GM23338 (cell line): ENCODE results near the gene HNF1A.

Experiments
- CREB1 ChIP-seq: fragments of 250-450 bp; sonication (Bioruptor Pico); IDR thresholded peaks from 2 replicates; pipeline ENCODE4 v1.5.0; 2020; ENCODE audit warnings: low read depth, mild to moderate bottlenecking, moderate library complexity
- EZH2 ChIP-seq: fragments of 200-600 bp; sonication (generic); IDR thresholded peaks from one replicate; pipeline ENCODE4 v1.8.0; 2017; ENCODE audit warnings: antibody characterized with exemption, mild to moderate bottlenecking, low read depth; ENCODE audit not compliant: unreplicated experiment
- EZH2phosphoT487 ChIP-seq: fragments of 200-600 bp; sonication (generic); IDR thresholded peaks from one replicate; pipeline ENCODE4 v1.8.1; 2018; ENCODE audit warnings: antibody characterized with exemption; ENCODE audit not compliant: unreplicated experiment
- JUNB ChIP-seq: IDR thresholded peaks from one replicate; pipeline ENCODE4 v1.6.1; 2016; ENCODE audit warnings: antibody characterized with exemption; ENCODE audit not compliant: unreplicated experiment
- POLR2AphosphoS5 ChIP-seq: IDR thresholded peaks from 2 replicates; pipeline ENCODE4 v1.6.1; 2016; ENCODE audit warnings: antibody characterized with exemption, low read depth
- STAT1 ChIP-seq: IDR thresholded peaks from one replicate; pipeline ENCODE4 v1.6.1; 2016; ENCODE audit warnings: antibody characterized with exemption; ENCODE audit not compliant: unreplicated experiment
- TF ChIP-seq, protein P1 (sequence below), 2 experiments: fragments of 200-600 bp in 1 of 2; sonication (generic) in 1 of 2; conservative IDR thresholded peaks; 2 replicates each; pipeline versions ENCODE4 v1.5.1 to v1.6.1; 2016 to 2017; ENCODE audit warnings: antibody characterized with exemption in 2 of 2, low read depth in 2 of 2, mild to moderate bottlenecking in 2 of 2, moderate library complexity in 1 of 2
- TF ChIP-seq, protein P2 (sequence below): IDR thresholded peaks from 2 replicates; pipeline ENCODE4 v1.6.1; 2016; ENCODE audit warnings: antibody characterized with exemption
- TF ChIP-seq, protein P3 (sequence below): IDR thresholded peaks from one replicate; pipeline ENCODE4 v1.6.1; 2018; ENCODE audit warnings: antibody characterized with exemption; ENCODE audit not compliant: unreplicated experiment

DNA sequence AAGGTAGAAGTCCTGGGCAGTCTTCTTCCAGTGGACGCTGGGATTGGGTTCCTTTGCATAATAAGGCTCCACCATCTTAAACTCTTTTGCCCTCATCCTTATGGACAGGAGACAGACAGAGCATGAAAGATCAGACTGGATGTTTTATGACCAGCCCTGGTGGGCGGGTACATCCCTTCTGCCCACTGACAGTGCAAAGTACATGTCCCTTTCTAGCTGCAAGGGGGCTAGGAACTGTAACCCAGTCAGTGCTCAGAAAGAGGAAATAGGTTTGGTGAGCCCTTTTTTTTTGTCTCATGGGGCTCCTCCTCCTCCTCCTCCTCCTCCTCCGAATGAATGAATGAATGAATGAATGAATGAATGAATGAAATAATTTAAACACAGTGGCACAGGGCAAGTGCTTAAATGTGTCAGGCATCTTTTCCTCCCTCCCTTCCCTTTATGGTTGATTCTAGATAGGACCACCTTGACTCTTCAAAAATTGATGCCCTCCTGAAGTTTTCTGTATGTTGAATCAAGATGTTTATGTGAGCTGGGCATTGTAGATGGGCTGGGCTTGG is 36.4 kb upstream of the HNF1A start:
- TF ChIP-seq, protein P1, sequence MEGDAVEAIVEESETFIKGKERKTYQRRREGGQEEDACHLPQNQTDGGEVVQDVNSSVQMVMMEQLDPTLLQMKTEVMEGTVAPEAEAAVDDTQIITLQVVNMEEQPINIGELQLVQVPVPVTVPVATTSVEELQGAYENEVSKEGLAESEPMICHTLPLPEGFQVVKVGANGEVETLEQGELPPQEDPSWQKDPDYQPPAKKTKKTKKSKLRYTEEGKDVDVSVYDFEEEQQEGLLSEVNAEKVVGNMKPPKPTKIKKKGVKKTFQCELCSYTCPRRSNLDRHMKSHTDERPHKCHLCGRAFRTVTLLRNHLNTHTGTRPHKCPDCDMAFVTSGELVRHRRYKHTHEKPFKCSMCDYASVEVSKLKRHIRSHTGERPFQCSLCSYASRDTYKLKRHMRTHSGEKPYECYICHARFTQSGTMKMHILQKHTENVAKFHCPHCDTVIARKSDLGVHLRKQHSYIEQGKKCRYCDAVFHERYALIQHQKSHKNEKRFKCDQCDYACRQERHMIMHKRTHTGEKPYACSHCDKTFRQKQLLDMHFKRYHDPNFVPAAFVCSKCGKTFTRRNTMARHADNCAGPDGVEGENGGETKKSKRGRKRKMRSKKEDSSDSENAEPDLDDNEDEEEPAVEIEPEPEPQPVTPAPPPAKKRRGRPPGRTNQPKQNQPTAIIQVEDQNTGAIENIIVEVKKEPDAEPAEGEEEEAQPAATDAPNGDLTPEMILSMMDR (conservative IDR thresholded peaks at IDR 0.05; ENCODE audit: low read depth in 2 of 2): no peak
- TF ChIP-seq EZH2 (no peak), EZH2phosphoT487 (no peak), POLR2AphosphoS5 (no peak), JUNB (no peak), STAT1 (no peak), CREB1 (CRISPR knock-in tag) (no peak)
- TF ChIP-seq, protein P2, sequence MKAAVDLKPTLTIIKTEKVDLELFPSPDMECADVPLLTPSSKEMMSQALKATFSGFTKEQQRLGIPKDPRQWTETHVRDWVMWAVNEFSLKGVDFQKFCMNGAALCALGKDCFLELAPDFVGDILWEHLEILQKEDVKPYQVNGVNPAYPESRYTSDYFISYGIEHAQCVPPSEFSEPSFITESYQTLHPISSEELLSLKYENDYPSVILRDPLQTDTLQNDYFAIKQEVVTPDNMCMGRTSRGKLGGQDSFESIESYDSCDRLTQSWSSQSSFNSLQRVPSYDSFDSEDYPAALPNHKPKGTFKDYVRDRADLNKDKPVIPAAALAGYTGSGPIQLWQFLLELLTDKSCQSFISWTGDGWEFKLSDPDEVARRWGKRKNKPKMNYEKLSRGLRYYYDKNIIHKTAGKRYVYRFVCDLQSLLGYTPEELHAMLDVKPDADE: no peak
- TF ChIP-seq, protein P3, sequence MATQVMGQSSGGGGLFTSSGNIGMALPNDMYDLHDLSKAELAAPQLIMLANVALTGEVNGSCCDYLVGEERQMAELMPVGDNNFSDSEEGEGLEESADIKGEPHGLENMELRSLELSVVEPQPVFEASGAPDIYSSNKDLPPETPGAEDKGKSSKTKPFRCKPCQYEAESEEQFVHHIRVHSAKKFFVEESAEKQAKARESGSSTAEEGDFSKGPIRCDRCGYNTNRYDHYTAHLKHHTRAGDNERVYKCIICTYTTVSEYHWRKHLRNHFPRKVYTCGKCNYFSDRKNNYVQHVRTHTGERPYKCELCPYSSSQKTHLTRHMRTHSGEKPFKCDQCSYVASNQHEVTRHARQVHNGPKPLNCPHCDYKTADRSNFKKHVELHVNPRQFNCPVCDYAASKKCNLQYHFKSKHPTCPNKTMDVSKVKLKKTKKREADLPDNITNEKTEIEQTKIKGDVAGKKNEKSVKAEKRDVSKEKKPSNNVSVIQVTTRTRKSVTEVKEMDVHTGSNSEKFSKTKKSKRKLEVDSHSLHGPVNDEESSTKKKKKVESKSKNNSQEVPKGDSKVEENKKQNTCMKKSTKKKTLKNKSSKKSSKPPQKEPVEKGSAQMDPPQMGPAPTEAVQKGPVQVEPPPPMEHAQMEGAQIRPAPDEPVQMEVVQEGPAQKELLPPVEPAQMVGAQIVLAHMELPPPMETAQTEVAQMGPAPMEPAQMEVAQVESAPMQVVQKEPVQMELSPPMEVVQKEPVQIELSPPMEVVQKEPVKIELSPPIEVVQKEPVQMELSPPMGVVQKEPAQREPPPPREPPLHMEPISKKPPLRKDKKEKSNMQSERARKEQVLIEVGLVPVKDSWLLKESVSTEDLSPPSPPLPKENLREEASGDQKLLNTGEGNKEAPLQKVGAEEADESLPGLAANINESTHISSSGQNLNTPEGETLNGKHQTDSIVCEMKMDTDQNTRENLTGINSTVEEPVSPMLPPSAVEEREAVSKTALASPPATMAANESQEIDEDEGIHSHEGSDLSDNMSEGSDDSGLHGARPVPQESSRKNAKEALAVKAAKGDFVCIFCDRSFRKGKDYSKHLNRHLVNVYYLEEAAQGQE: no peak
